HG03196 (cell line): ENCODE results near the gene DENND4B.

ENCODE experiments used
- ATAC-seq: cut with Tn5 transposase; IDR thresholded peaks from one replicate; pipeline ENCODE4 v1.9.1; 2021; ENCODE audit not compliant: unreplicated experiment

Gene DENND4B

GRCh38 chr1:153888533-153888932, 58.0 kb downstream of the DENND4B start:
- no peak for ATAC-seq

- ATAC-seq = no peak
Observed at GRCh38 chr1:153886127-153886526, 60.4 kb downstream of the DENND4B start.

DNA sequence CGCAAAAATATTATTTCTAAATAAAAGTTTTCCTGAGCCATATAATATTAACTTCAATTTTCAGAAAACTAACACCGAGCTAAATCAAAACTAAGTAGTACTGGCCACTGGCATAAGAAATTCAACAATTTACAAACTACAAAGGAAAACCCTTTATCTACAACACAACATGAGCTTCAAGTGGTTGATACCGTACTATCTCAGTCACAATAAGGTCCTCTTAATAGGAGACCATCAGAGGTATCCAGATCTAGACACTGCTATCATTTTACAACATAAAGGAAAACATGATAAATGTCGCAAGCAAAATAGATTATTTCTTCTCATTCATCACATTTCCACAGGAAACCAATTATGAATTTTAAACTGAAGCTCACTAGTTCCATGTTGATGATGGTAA, 63.3 kb downstream of the DENND4B start:
- no peak for ATAC-seq

DNA sequence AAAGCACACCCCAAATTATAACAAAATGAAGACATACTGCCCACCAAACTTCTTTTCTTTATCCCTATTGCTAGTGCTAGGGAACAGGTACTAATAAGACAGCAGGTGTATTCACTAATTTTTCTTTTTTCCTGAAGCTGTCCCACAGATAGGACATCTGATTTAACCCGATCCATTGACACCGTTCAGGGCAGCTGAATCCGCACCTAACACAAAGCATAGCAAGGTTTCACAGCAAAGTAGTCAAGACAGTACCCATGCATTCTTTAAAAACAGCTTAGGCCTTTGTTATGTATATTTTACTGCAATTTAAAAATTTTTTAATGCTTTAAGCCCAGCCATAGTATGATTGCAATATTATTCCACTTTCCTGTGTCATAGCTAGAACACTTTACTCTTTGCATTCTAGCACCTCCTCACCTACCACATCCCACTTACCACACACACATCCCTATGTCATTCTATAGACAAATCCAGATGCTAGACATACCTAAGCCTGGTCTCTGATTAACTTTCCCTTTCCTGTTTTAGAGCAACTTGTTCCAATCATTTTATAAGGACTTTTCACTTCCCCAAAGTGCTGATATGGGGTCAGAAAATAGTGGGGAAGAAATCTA, 64.1 kb downstream of the DENND4B start:
- no peak for ATAC-seq

- no peak for ATAC-seq
Observed at GRCh38 chr1:153881751-153882150, 64.8 kb downstream of the DENND4B start.

- no peak for ATAC-seq
Observed at GRCh38 chr1:153880962-153881361, 65.6 kb downstream of the DENND4B start.

- ATAC-seq = no peak
Observed at GRCh38 chr1:153880024-153880423, 66.5 kb downstream of the DENND4B start.
